MM.1S (cell line): ENCODE measurements around the gene CHN1.

Experiments used
- DNase-seq: peaks from one replicate; pipeline ENCODE4 v3.0.0-alpha.2; 2015
- H2AFZ ChIP-seq: fragments of 300-600 bp; sonication (generic); 2 replicates; pipeline ENCODE4 v1.6.0; 2016; ENCODE audit warnings: antibody characterized with exemption, low read length
- H3F3A ChIP-seq: fragments of 300-600 bp; sonication (generic); 2 replicates; pipeline ENCODE4 v1.6.1; 2016; ENCODE audit warnings: mild to moderate bottlenecking, antibody characterized with exemption, low read length, moderate library complexity, mixed read lengths; ENCODE audit not compliant: insufficient read depth
- H3K27ac ChIP-seq: fragments of 300-600 bp; sonication (generic); 2 replicates; pipeline ENCODE4 v1.5.1; 2016; ENCODE audit warnings: mild to moderate bottlenecking, low read length
- H3K27me3 ChIP-seq: fragments of 300-600 bp; sonication (generic); replicated peaks from 2 replicates; pipeline ENCODE4 v1.6.0; 2016; ENCODE audit warnings: low read length; ENCODE audit not compliant: insufficient read depth
- H3K36me3 ChIP-seq: fragments of 300-600 bp; sonication (generic); replicated peaks from 2 replicates; pipeline ENCODE4 v1.6.1; 2016; ENCODE audit warnings: mild to moderate bottlenecking, low read length, mixed read lengths; ENCODE audit not compliant: insufficient read depth
- H3K4me1 ChIP-seq: fragments of 300-600 bp; sonication (generic); 2 replicates; pipeline ENCODE4 v1.6.1; 2016; ENCODE audit warnings: low read length, mixed read lengths
- H3K4me2 ChIP-seq: fragments of 300-600 bp; sonication (generic); 2 replicates; pipeline ENCODE4 v1.6.0; 2016; ENCODE audit warnings: low read depth, low read length
- H3K4me3 ChIP-seq: fragments of 300-600 bp; sonication (generic); 2 replicates; pipeline ENCODE4 v1.5.1; 2016; ENCODE audit warnings: low read length, mixed read lengths
- H3K79me2 ChIP-seq: fragments of 300-600 bp; sonication (generic); 2 replicates; pipeline ENCODE4 v1.6.1; 2016; ENCODE audit warnings: mixed run types, low read length, mixed read lengths
- H3K9ac ChIP-seq: fragments of 300-600 bp; sonication (generic); 2 replicates; pipeline ENCODE4 v1.6.1; 2016; ENCODE audit warnings: low read length, mixed read lengths
- H3K9me2 ChIP-seq: fragments of 300-600 bp; sonication (generic); replicated peaks from 2 replicates; pipeline ENCODE4 v1.6.1; 2016; ENCODE audit warnings: mild to moderate bottlenecking, low read length, mixed read lengths; ENCODE audit not compliant: insufficient read depth
- H3K9me3 ChIP-seq: fragments of 300-600 bp; sonication (generic); replicated peaks from 2 replicates; pipeline ENCODE4 v1.6.1; 2016; ENCODE audit warnings: mild to moderate bottlenecking, low read length, mixed read lengths; ENCODE audit not compliant: insufficient read depth
- H4K20me1 ChIP-seq: fragments of 300-600 bp; sonication (generic); 2 replicates; pipeline ENCODE4 v1.6.1; 2016; ENCODE audit warnings: mild to moderate bottlenecking, low read length, moderate library complexity, mixed read lengths; ENCODE audit not compliant: insufficient read depth
- EZH2 ChIP-seq: fragments of 300-600 bp; sonication (generic); optimal IDR thresholded peaks from 2 replicates; pipeline ENCODE3; 2017; ENCODE audit warnings: low read depth, mild to moderate bottlenecking, antibody characterized with exemption, low read length, mixed read lengths
- EZH2phosphoT487 ChIP-seq: fragments of 300-600 bp; sonication (generic); IDR thresholded peaks from 2 replicates; pipeline ENCODE4 v1.6.1; 2018; ENCODE audit warnings: antibody characterized with exemption, low read length
- TF ChIP-seq, protein P1 (sequence below): fragments of 300-600 bp; sonication (generic); IDR thresholded peaks from 2 replicates; pipeline ENCODE4 v1.5.1; 2016; ENCODE audit warnings: antibody characterized with exemption, low read length, mixed read lengths

Gene CHN1

DNA sequence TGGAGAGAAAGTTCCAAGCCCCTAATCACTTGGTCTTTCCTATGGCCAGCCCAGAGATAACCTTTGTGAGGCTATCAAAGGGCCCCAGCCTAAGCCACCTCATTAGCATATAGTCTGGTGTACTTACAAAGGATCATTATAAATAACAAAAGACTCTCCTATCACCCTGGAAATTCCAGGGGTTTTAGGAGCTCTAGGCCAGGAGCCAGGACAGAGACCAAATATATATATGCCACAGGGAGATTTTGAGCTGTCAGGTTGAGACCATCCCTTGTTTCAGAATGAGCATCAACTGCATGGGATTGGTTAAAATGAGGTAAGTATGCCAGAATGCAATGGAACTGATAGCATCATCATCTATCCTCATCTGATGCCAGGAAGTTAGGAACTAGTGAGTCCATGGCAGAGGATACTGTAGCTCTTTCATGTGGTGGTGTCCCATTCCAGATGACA lies 208.8 kb downstream of the CHN1 start:
- H3K4me3 ChIP-seq: no peak overlapping the region

DNA sequence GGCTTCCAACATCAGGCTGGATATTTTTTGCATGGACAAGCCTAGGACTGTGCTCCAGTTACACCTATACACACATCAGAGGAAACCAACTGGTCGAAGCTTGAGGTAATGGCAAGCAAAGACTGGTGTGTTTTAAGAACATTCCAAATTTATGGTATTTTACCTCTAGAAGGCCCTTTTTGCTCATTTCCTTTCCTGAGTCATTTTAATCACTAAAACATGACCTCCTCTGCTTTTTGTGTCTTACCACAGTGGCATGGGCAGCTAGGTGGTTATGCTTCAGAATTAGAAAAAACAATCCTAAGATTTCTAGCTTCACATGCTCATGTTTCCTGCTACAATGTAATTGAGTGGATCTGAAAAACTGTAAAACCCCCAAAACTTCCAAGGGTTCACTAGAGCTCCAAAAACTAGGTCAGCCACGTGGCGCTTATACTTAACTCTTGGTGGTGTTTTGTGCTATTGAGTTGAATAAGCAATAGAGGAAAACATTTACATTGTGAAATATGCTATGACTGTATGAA lies 210.3 kb downstream of the CHN1 start:
- Histone ChIP-seq H3K9me3 (no peaks in the 10 kb centered on the region), H3K27ac (no peak overlapping the region), H3K9ac (no peak overlapping the region), H3K4me2 (no peak overlapping the region), H3K4me1 (peaks cover 19% of the 10 kb centered on the region), H3K36me3 (no peaks in the 10 kb centered on the region), H3F3A (no peaks in the 10 kb centered on the region), H2AFZ (no peak overlapping the region), H4K20me1 (no peaks in the 10 kb centered on the region), H3K4me3 (no peak overlapping the region), H3K9me2 (no peaks in the 10 kb centered on the region), H3K79me2 (no peaks in the 10 kb centered on the region), H3K27me3 (no peaks in the 10 kb centered on the region)
- no peak for TF ChIP-seq EZH2phosphoT487
- TF ChIP-seq, protein P1, sequence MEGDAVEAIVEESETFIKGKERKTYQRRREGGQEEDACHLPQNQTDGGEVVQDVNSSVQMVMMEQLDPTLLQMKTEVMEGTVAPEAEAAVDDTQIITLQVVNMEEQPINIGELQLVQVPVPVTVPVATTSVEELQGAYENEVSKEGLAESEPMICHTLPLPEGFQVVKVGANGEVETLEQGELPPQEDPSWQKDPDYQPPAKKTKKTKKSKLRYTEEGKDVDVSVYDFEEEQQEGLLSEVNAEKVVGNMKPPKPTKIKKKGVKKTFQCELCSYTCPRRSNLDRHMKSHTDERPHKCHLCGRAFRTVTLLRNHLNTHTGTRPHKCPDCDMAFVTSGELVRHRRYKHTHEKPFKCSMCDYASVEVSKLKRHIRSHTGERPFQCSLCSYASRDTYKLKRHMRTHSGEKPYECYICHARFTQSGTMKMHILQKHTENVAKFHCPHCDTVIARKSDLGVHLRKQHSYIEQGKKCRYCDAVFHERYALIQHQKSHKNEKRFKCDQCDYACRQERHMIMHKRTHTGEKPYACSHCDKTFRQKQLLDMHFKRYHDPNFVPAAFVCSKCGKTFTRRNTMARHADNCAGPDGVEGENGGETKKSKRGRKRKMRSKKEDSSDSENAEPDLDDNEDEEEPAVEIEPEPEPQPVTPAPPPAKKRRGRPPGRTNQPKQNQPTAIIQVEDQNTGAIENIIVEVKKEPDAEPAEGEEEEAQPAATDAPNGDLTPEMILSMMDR: no peak
- TF ChIP-seq EZH2: no peak
- no peak for DNase-seq

More for the DNA sequence above, 208.8 kb downstream of the CHN1 start:
- no peaks in the 10 kb centered on the region for H3K9me3 ChIP-seq
- H3K9me2 ChIP-seq: no peaks in the 10 kb centered on the region
- H3K27me3 ChIP-seq: no peaks in the 10 kb centered on the region
- no peak overlapping the region for H3K27ac ChIP-seq
- TF ChIP-seq, protein P1: no peak
- TF ChIP-seq EZH2 (no peak), EZH2phosphoT487 (no peak)
- H3K9ac ChIP-seq: no peak overlapping the region
- H3K4me2 ChIP-seq: no peak overlapping the region
- H3K4me1 ChIP-seq: peaks cover 19% of the 10 kb centered on the region
- H3K79me2 ChIP-seq: no peaks in the 10 kb centered on the region
- DNase-seq: no peak
- no peaks in the 10 kb centered on the region for H4K20me1 ChIP-seq
- no peak overlapping the region for H2AFZ ChIP-seq
- no peaks in the 10 kb centered on the region for H3K36me3 ChIP-seq
- no peaks in the 10 kb centered on the region for H3F3A ChIP-seq

DNA sequence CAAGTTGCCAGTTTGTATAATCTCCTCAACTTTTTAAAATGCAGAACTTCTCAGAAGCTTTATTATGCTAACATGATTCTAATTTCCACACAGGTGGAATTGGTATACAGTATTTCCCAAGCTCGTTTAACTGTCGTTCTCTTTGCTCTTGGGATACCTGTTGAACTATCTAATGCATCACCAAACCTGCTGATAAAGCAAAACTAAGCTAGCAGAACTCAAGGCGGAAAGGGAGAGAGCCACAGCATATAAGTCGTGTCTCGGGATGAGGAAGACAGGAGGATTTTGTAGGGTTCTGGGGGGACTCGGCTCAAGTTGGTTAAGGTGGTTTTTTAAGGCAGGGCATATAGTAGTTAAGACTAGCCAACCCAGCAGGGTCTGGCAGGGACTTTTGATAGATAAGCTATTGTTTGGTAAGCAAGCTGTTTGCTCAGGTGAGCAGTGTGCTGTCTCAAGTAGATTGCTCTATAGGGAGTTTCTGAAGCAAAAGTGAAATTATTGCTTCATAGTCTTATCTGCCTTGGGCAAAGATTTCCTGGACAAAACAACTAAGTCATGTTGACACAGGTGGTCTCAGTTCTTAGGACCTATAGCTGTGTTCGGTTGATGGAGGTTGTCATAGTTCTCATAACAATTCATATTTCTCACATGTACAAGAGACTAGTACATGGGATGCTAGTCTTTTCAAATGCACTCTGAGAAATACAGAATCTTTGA lies 212.7 kb downstream of the CHN1 start:
- Histone ChIP-seq H3K9ac (no peak overlapping the region), H4K20me1 (no peaks in the 10 kb centered on the region), H2AFZ (no peak overlapping the region), H3K9me2 (no peaks in the 10 kb centered on the region), H3K4me1 (peaks cover 19% of the 10 kb centered on the region), H3K79me2 (no peaks in the 10 kb centered on the region), H3K27ac (no peak overlapping the region), H3F3A (no peaks in the 10 kb centered on the region), H3K4me3 (no peak overlapping the region), H3K27me3 (no peaks in the 10 kb centered on the region), H3K36me3 (no peaks in the 10 kb centered on the region), H3K4me2 (peak overlapping the region; percentile 7; the same call in 1 of the 2 replicates), H3K9me3 (no peaks in the 10 kb centered on the region)
- TF ChIP-seq EZH2 (no peak), EZH2phosphoT487 (no peak)
- TF ChIP-seq, protein P1: no peak
- DNase-seq: peak; percentile 41
